Neuronal stem cell (in vitro differentiated cells): Measurements from ENCODE around the gene RAP1GAP2.
A peak's percentile ranks its signal among the peaks of the same experiment; 100 is the strongest.

ENCODE experiments used
- DNase-seq: peaks from one replicate; pipeline ENCODE4 v3.0.0-alpha.2; 2013; ENCODE audit warnings: low spot score
- H2AFZ ChIP-seq: one replicate; pipeline ENCODE4 v1.6.1; 2013; ENCODE audit warnings: mild to moderate bottlenecking, low read length, inconsistent platforms
- H2AK5ac ChIP-seq: 2 replicates; pipeline ENCODE4 v1.6.1; 2013; ENCODE audit warnings: low read depth, mild to moderate bottlenecking, inconsistent platforms, low read length, moderate library complexity, mixed read lengths
- H2BK120ac ChIP-seq: 2 replicates; pipeline ENCODE4 v1.6.1; 2013; ENCODE audit warnings: low read depth, mild to moderate bottlenecking, inconsistent platforms, low read length, moderate library complexity, mixed read lengths
- H2BK12ac ChIP-seq: one replicate; pipeline ENCODE4 v1.6.1; 2013; ENCODE audit warnings: low read length, inconsistent platforms
- H2BK15ac ChIP-seq: 2 replicates; pipeline ENCODE4 v1.6.1; 2013; ENCODE audit warnings: mild to moderate bottlenecking, low read length, inconsistent platforms, mixed read lengths
- H2BK5ac ChIP-seq: one replicate; pipeline ENCODE4 v1.6.1; 2013; ENCODE audit warnings: inconsistent platforms, mild to moderate bottlenecking, low read length, moderate library complexity
- H3K14ac ChIP-seq: one replicate; pipeline ENCODE4 v1.6.1; 2013; ENCODE audit warnings: low read length, inconsistent platforms
- H3K18ac ChIP-seq: 2 replicates; pipeline ENCODE4 v1.6.1; 2013; ENCODE audit warnings: low read length, inconsistent platforms
- H3K23ac ChIP-seq: 2 replicates; pipeline ENCODE4 v1.6.1; 2013; ENCODE audit warnings: low read depth, mild to moderate bottlenecking, mixed read lengths, low read length, inconsistent platforms; ENCODE audit not compliant: poor library complexity
- H3K27ac ChIP-seq: replicated peaks from 3 replicates; pipeline ENCODE4 v1.5.1; 2013; ENCODE audit warnings: low read length, inconsistent platforms
- H3K27me3 ChIP-seq, 3 experiments: 2 replicates each; pipeline ENCODE4 v1.6.1; 2013; ENCODE audit warnings: low read length in 3 of 3, mild to moderate bottlenecking in 2 of 3, inconsistent platforms in 1 of 3, low read depth in 1 of 3, mixed read lengths in 1 of 3, moderate library complexity in 1 of 3; ENCODE audit not compliant: control insufficient read depth in 3 of 3, insufficient read depth in 3 of 3
- H3K36me3 ChIP-seq, 2 donors: replicated peaks in 1 of 2; 2 replicates each; pipeline ENCODE4 v1.6.1; 2013; ENCODE audit warnings: low read length in 2 of 2; ENCODE audit not compliant: control insufficient read depth in 2 of 2, insufficient read depth in 2 of 2
- H3K4ac ChIP-seq: 2 replicates; pipeline ENCODE4 v1.6.1; 2013; ENCODE audit warnings: inconsistent platforms, mild to moderate bottlenecking, low read length, moderate library complexity
- H3K4me1 ChIP-seq, 2 donors: 1 replicate in 1 of 2; 2 replicates in 1 of 2; pipeline ENCODE4 v1.6.1; 2013; ENCODE audit warnings: low read length in 2 of 2, low read depth in 1 of 2; ENCODE audit not compliant: control insufficient read depth in 2 of 2, insufficient read depth in 1 of 2
- H3K4me2 ChIP-seq: one replicate; pipeline ENCODE4 v1.6.1; 2013; ENCODE audit warnings: mild to moderate bottlenecking, low read length, inconsistent platforms; ENCODE audit not compliant: insufficient read depth, poor library complexity, severe bottlenecking
- H3K4me3 ChIP-seq, 2 donors: 2 replicates each; pipeline ENCODE4 v1.5.1; 2013; ENCODE audit warnings: low read length in 2 of 2, mild to moderate bottlenecking in 2 of 2, inconsistent platforms in 1 of 2, moderate library complexity in 1 of 2
- H3K79me1 ChIP-seq: one replicate; pipeline ENCODE4 v1.6.1; 2013; ENCODE audit warnings: low read depth, mild to moderate bottlenecking, inconsistent platforms, low read length, moderate library complexity
- H3K9ac ChIP-seq: one replicate; pipeline ENCODE4 v1.6.1; 2013; ENCODE audit warnings: mild to moderate bottlenecking, low read depth, low read length, inconsistent platforms; ENCODE audit not compliant: poor library complexity
- H3K9me3 ChIP-seq, 2 donors: replicated peaks in 1 of 2; 2 replicates each; pipeline versions ENCODE3 to v1.6.1; 2013; ENCODE audit warnings: low read length in 2 of 2, mild to moderate bottlenecking in 2 of 2, inconsistent platforms in 1 of 2, low read depth in 1 of 2, mixed read lengths in 1 of 2, moderate library complexity in 1 of 2; ENCODE audit not compliant: control insufficient read depth in 2 of 2, insufficient read depth in 1 of 2
- H4K8ac ChIP-seq: one replicate; pipeline ENCODE4 v1.6.1; 2013; ENCODE audit warnings: low read depth, mild to moderate bottlenecking, inconsistent platforms, low read length, moderate library complexity
- H4K91ac ChIP-seq: one replicate; pipeline ENCODE4 v1.6.1; 2013; ENCODE audit warnings: low read length, low read depth, mild to moderate bottlenecking, inconsistent platforms; ENCODE audit not compliant: poor library complexity
- WGBS, 2 donors: extraction: QIAGEN DNeasy Blood & Tissue Kit; methylation state at CpG; one replicate each; pipeline ENCODE4 v1.1.7; 2013; ENCODE audit warnings: missing lambda C conversion rate in 2 of 2, mixed read lengths in 1 of 2; ENCODE audit not compliant: insufficient read length in 2 of 2, insufficient replicate concordance in 1 of 2; ENCODE audit errors: extremely low coverage in 2 of 2; 5-methylcytosine and 5-hydroxymethylcytosine counted together

RAP1GAP2 gene

GRCh38 chr17:3026125-3026855, 230.1 kb downstream of the RAP1GAP2 start:
- Histone ChIP-seq H3K4ac (peak overlapping the region; percentile 89), H3K9ac (peak overlapping the region; percentile 57), H3K27me3 (no peaks in the 10 kb centered on the region)

GRCh38 chr17:3026856-3027751, 230.9 kb downstream of the RAP1GAP2 start:
- WGBS, 2 donors = no CpG with 5 or more reads among the region's 31 CpGs
- Histone ChIP-seq H2BK120ac (no peak overlapping the region), H3K14ac (peak overlapping the region; percentile 94), H2AK5ac (peak overlapping the region; percentile 40), H2AFZ (no peak overlapping the region), H3K4me2 (no peak overlapping the region), H3K27ac (no peak overlapping the region), H2BK5ac (no peak overlapping the region), H4K8ac (peak overlapping the region; percentile 43), H2BK15ac (peak overlapping the region; percentile 95), H3K27me3 (no peaks in the 10 kb centered on the region), H2BK12ac (peak overlapping the region; percentile 84), H3K9me3 (peaks cover 3 to 4% of the 10 kb centered on the region in 2 donors), H3K18ac (peak overlapping the region; percentile 81), H3K79me1 (peaks cover 4% of the 10 kb centered on the region), H3K9ac (no peak overlapping the region), H3K4me3 (no peak overlapping the region), H3K4me1 (peaks cover 0 to 9% of the 10 kb centered on the region in 2 donors), H3K4ac (no peak overlapping the region), H4K91ac (no peak overlapping the region), H3K36me3 (no peaks in the 10 kb centered on the region), H3K23ac (peak overlapping the region; percentile 80)
- no peak for DNase-seq

More at GRCh38 chr17:3026125-3026855, 230.1 kb downstream of the RAP1GAP2 start:
- no peak overlapping the region for H3K23ac ChIP-seq
- peak overlapping the region; percentile 25 for H3K14ac ChIP-seq
- no peak overlapping the region for H3K4me2 ChIP-seq
- H2BK120ac ChIP-seq = no peak overlapping the region
- H4K8ac ChIP-seq = no peak overlapping the region
- no peak overlapping the region for H3K27ac ChIP-seq
- H3K9me3 ChIP-seq = peaks cover 3 to 4% of the 10 kb centered on the region in 2 donors
- H3K79me1 ChIP-seq = peaks cover 4% of the 10 kb centered on the region
- H2AFZ ChIP-seq = peak overlapping the region; percentile 17
- no peak overlapping the region for H2BK5ac ChIP-seq
- no peaks in the 10 kb centered on the region for H3K36me3 ChIP-seq
- H2BK15ac ChIP-seq = peak overlapping the region; percentile 95
- H3K18ac ChIP-seq = peak overlapping the region; percentile 81
- WGBS, 2 donors = no CpG with 5 or more reads among the region's 26 CpGs
- no peak overlapping the region for H3K4me3 ChIP-seq
- DNase-seq = no peak
- H2BK12ac ChIP-seq = peak overlapping the region; percentile 46
- peak overlapping the region; percentile 63 for H2AK5ac ChIP-seq
- peaks cover 0 to 9% of the 10 kb centered on the region in 2 donors for H3K4me1 ChIP-seq
- H4K91ac ChIP-seq = no peak overlapping the region

- Histone ChIP-seq H3K36me3 (no peaks in the 10 kb centered on the region), H2BK120ac (no peak overlapping the region), H2BK15ac (no peak overlapping the region), H3K27me3 (no peaks in the 10 kb centered on the region), H3K4me3 (no peak overlapping the region), H3K4me1 (peaks cover 0 to 9% of the 10 kb centered on the region in 2 donors), H3K14ac (peak overlapping the region; percentile 38), H3K27ac (no peak overlapping the region), H2BK12ac (no peak overlapping the region), H4K8ac (no peak overlapping the region), H3K9me3 (peaks cover 1 to 4% of the 10 kb centered on the region in 2 donors), H3K18ac (peak overlapping the region; percentile 55), H3K79me1 (peaks cover 4% of the 10 kb centered on the region), H2AFZ (no peak overlapping the region), H3K4ac (no peak overlapping the region), H2BK5ac (no peak overlapping the region), H3K4me2 (no peak overlapping the region), H3K23ac (no peak overlapping the region), H2AK5ac (no peak overlapping the region), H3K9ac (no peak overlapping the region), H4K91ac (no peak overlapping the region)
- no peak for DNase-seq
- WGBS, 2 donors = no CpG with 5 or more reads among the region's 18 CpGs
Measured at GRCh38 chr17:3027786-3028532, 231.7 kb downstream of the RAP1GAP2 start.
